Tibial artery (tissue), 4 donors: Measurements from ENCODE around the gene BGN.

Experiments
- DNase-seq, 2 donors: peaks; one replicate each; pipeline ENCODE4 v3.0.0-alpha.2; 2019
- H3K27ac ChIP-seq, 2 donors: fragments of 200-600 bp; sonication (generic) in 1 of 2; 1 replicate in 1 of 2; 2 replicates in 1 of 2; pipeline ENCODE4 v1.5.1; 2018 to 2019; ENCODE audit warnings: mild to moderate bottlenecking in 1 of 2
- H3K27me3 ChIP-seq, 2 donors: fragments of 200-600 bp; sonication (generic) in 1 of 2; one replicate each; pipeline versions ENCODE4 v1.5.1 to v1.6.0; 2016 to 2019
- H3K36me3 ChIP-seq, 3 donors: fragments of 200-600 bp; sonication (generic) in 2 of 3; one replicate each; pipeline ENCODE4 v1.5.1; 2016 to 2019; ENCODE audit warnings: mild to moderate bottlenecking in 2 of 3
- H3K4me1 ChIP-seq, 4 donors: fragments of 200-600 bp; sonication (generic) in 2 of 4; 1 replicate in 3 of 4; 2 replicates in 1 of 4; pipeline ENCODE4 v1.5.1; 2016 to 2019
- H3K4me3 ChIP-seq, 2 donors: fragments of 200-600 bp; sonication (generic) in 1 of 2; 1 replicate in 1 of 2; 2 replicates in 1 of 2; pipeline ENCODE4 v1.5.1; 2018 to 2019; ENCODE audit warnings: mild to moderate bottlenecking in 2 of 2
- H3K9me3 ChIP-seq, 3 donors: fragments of 200-600 bp; sonication (generic) in 1 of 3; one replicate each; pipeline ENCODE4 v1.5.1; 2016 to 2019
- CTCF ChIP-seq, 2 experiments: fragments of 200-600 bp in 1 of 2; fragments of 450-650 bp in 1 of 2; IDR thresholded peaks; one replicate each; pipeline ENCODE4 v1.5.1; 2017 to 2019; ENCODE audit warnings: antibody characterized with exemption in 2 of 2, mild to moderate bottlenecking in 1 of 2, moderate library complexity in 1 of 2
- intact Hi-C: fragments of 100-400 bp; cut with DNase I; formaldehyde crosslinking; loops from one replicate; pipeline ENCODE4 v1.15.0; 2023; ENCODE audit warnings: low total_unique reads

BGN gene

GRCh38 chrX:153454901-153455550 lies 39.8 kb upstream of the BGN start:
- Histone ChIP-seq H3K27me3 (no peaks in the 10 kb centered on the region), H3K9me3 (no peaks in the 10 kb centered on the region), H3K4me3 (no peak overlapping the region), H3K36me3 (peaks cover 15 to 49% (median 41%) of the 10 kb centered on the region in 3 donors), H3K27ac (no peak overlapping the region), H3K4me1 (no peaks in the 10 kb centered on the region)
- no peak for DNase-seq
- TF ChIP-seq CTCF (IDR thresholded peaks at IDR 0.05) = no peak
- intact Hi-C loops = no loop called here

- Histone ChIP-seq H3K4me1 (no peaks in the 10 kb centered on the region), H3K27ac (no peak overlapping the region), H3K4me3 (no peak overlapping the region), H3K27me3 (no peaks in the 10 kb centered on the region), H3K9me3 (no peaks in the 10 kb centered on the region), H3K36me3 (peaks cover 15 to 44% (median 39%) of the 10 kb centered on the region in 3 donors)
- intact Hi-C loops = no loop called here
- no peak for TF ChIP-seq CTCF (IDR thresholded peaks at IDR 0.05)
- DNase-seq = peak in 1 of 2 donors; percentile 31
Measured at GRCh38 chrX:153455571-153455970, 39.2 kb upstream of the BGN start.

GRCh38 chrX:153456161-153456560 lies 38.6 kb upstream of the BGN start:
- no peak overlapping the region for H3K27ac ChIP-seq
- TF ChIP-seq CTCF (IDR thresholded peaks at IDR 0.05) = no peak
- DNase-seq = peak in 1 of 2 donors; percentile 10

GRCh38 chrX:153456704-153457103 lies 38.1 kb upstream of the BGN start:
- no peak overlapping the region for H3K27ac ChIP-seq
- no peaks in the 10 kb centered on the region for H3K9me3 ChIP-seq
- no peaks in the 10 kb centered on the region for H3K27me3 ChIP-seq
- intact Hi-C loops = no loop called here
- H3K4me3 ChIP-seq = no peak overlapping the region
- H3K4me1 ChIP-seq = no peaks in the 10 kb centered on the region
- no peak for DNase-seq
- H3K36me3 ChIP-seq = peaks cover 15 to 36% (median 34%) of the 10 kb centered on the region in 3 donors
- no peak for TF ChIP-seq CTCF (IDR thresholded peaks at IDR 0.05)

More at GRCh38 chrX:153456161-153456560, 38.6 kb upstream of the BGN start:
- H3K4me3 ChIP-seq = no peak overlapping the region
- intact Hi-C loops = no loop called here
- H3K36me3 ChIP-seq = peaks cover 15 to 38% (median 34%) of the 10 kb centered on the region in 3 donors
- no peaks in the 10 kb centered on the region for H3K9me3 ChIP-seq
- no peaks in the 10 kb centered on the region for H3K27me3 ChIP-seq
- H3K4me1 ChIP-seq = no peaks in the 10 kb centered on the region

- intact Hi-C loops = no loop called here
- Histone ChIP-seq H3K27ac (no peak overlapping the region), H3K9me3 (no peaks in the 10 kb centered on the region), H3K36me3 (peaks cover 15 to 42% (median 39%) of the 10 kb centered on the region in 3 donors), H3K4me1 (no peaks in the 10 kb centered on the region), H3K4me3 (no peak overlapping the region), H3K27me3 (no peaks in the 10 kb centered on the region)
- no peak for TF ChIP-seq CTCF (IDR thresholded peaks at IDR 0.05)
- DNase-seq = no peak
Measured at GRCh38 chrX:153457136-153457825, 37.5 kb upstream of the BGN start.
